Erythroblast (primary cell): ENCODE data around the gene NRIP3.

Source experiments
- GATA1 ChIP-seq: IDR thresholded peaks from 2 replicates; pipeline ENCODE4 v1.6.1; 2011; ENCODE audit warnings: low read depth, mild to moderate bottlenecking, control low read depth, low read length, moderate library complexity
- POLR2A ChIP-seq: IDR thresholded peaks from 2 replicates; pipeline ENCODE4 v1.6.1; 2011; ENCODE audit warnings: mild to moderate bottlenecking, low read length

GRCh38 chr11:9037046-9037780 is 33.4 kb upstream of the NRIP3 start:
- TF ChIP-seq POLR2A = no peak
- no peak for TF ChIP-seq GATA1
